Liver (tissue), 9 donors: ENCODE measurements around the gene TMEM184C. TPM values are rescaled to one million over a fixed set of nuclear protein-coding genes. Genes with fewer than 3 reads are reported as not detected.

Experiments
- DNase-seq: peaks from one replicate; pipeline ENCODE4 v3.0.0-alpha.2; 2017; ENCODE audit warnings: low spot score
- H3K27ac ChIP-seq, 2 donors: one replicate each; pipeline ENCODE4 v1.7.0; 2013; ENCODE audit warnings: inconsistent platforms in 2 of 2, low read length in 2 of 2, control low read depth in 1 of 2, low read depth in 1 of 2, mild to moderate bottlenecking in 1 of 2
- H3K27me3 ChIP-seq, 4 donors: one replicate each; pipeline versions ENCODE4 v1.6.1 to v1.7.0; 2013; ENCODE audit warnings: low read length in 3 of 4, inconsistent platforms in 1 of 4, mild to moderate bottlenecking in 1 of 4, moderate library complexity in 1 of 4; ENCODE audit not compliant: control insufficient read depth in 4 of 4, insufficient read depth in 4 of 4
- H3K36me3 ChIP-seq, 4 donors: one replicate each; pipeline versions ENCODE4 v1.6.1 to v1.7.0; 2013; ENCODE audit warnings: low read length in 3 of 4, mild to moderate bottlenecking in 3 of 4, low read depth in 1 of 4, moderate library complexity in 1 of 4; ENCODE audit not compliant: control insufficient read depth in 4 of 4, insufficient read depth in 3 of 4
- H3K4me1 ChIP-seq, 4 donors: one replicate each; pipeline versions ENCODE4 v1.6.1 to v1.7.0; 2013; ENCODE audit warnings: low read length in 3 of 4, mild to moderate bottlenecking in 3 of 4, moderate library complexity in 1 of 4; ENCODE audit not compliant: control insufficient read depth in 4 of 4, insufficient read depth in 4 of 4
- H3K4me3 ChIP-seq, 3 donors: one replicate each; pipeline versions ENCODE4 v1.6.1 to v1.7.0; 2013; ENCODE audit warnings: low read length in 3 of 3, control low read depth in 1 of 3, low read depth in 1 of 3, mild to moderate bottlenecking in 1 of 3
- H3K9ac ChIP-seq, 2 donors: one replicate each; pipeline ENCODE4 v1.7.0; 2013; ENCODE audit warnings: low read length in 2 of 2, mild to moderate bottlenecking in 2 of 2, moderate library complexity in 2 of 2, control low read depth in 1 of 2, low read depth in 1 of 2
- H3K9me3 ChIP-seq, 4 donors: one replicate each; pipeline versions ENCODE4 v1.6.1 to v1.7.0; 2013; ENCODE audit warnings: low read length in 3 of 4; ENCODE audit not compliant: control insufficient read depth in 4 of 4
- CTCF ChIP-seq: fragments of 150-350 bp; IDR thresholded peaks from 2 replicates; pipeline ENCODE4 v1.5.1; 2017; ENCODE audit warnings: improper control_type of control experiment, low read depth, low read length; ENCODE audit not compliant: missing input control
- EGR1 ChIP-seq, 2 donors: IDR thresholded peaks; 2 replicates each; pipeline ENCODE4 v1.6.1; 2016 to 2018; ENCODE audit warnings: antibody characterized with exemption in 2 of 2, low read depth in 2 of 2
- FOXA1 ChIP-seq: IDR thresholded peaks from 2 replicates; pipeline ENCODE4 v1.6.1; 2016; ENCODE audit warnings: antibody characterized with exemption
- FOXA2 ChIP-seq: IDR thresholded peaks from 2 replicates; pipeline ENCODE4 v1.6.1; 2016; ENCODE audit warnings: antibody characterized with exemption
- GABPA ChIP-seq, 2 donors: IDR thresholded peaks in 1 of 2; conservative IDR thresholded peaks in 1 of 2; 2 replicates each; pipeline ENCODE4 v1.6.1; 2016; ENCODE audit warnings: antibody characterized with exemption in 2 of 2, mild to moderate bottlenecking in 1 of 2, moderate library complexity in 1 of 2
- HNF4A ChIP-seq, 2 donors: conservative IDR thresholded peaks; 2 replicates each; pipeline ENCODE4 v1.6.1; 2016; ENCODE audit warnings: antibody characterized with exemption in 2 of 2, mild to moderate bottlenecking in 2 of 2
- HNF4G ChIP-seq: IDR thresholded peaks from 2 replicates; pipeline ENCODE4 v1.6.1; 2016; ENCODE audit warnings: antibody characterized with exemption
- JUND ChIP-seq, 2 donors: IDR thresholded peaks; 2 replicates each; pipeline ENCODE4 v1.6.1; 2016; ENCODE audit warnings: antibody characterized with exemption in 2 of 2
- MAX ChIP-seq: IDR thresholded peaks from 2 replicates; pipeline ENCODE4 v1.6.1; 2016; ENCODE audit warnings: antibody characterized with exemption
- NR2F2 ChIP-seq: IDR thresholded peaks from 2 replicates; pipeline ENCODE4 v1.6.1; 2016; ENCODE audit warnings: antibody characterized with exemption
- RAD21 ChIP-seq, 2 donors: IDR thresholded peaks; 2 replicates each; pipeline ENCODE4 v1.6.1; 2016; ENCODE audit warnings: antibody characterized with exemption in 2 of 2, mild to moderate bottlenecking in 2 of 2
- REST ChIP-seq: IDR thresholded peaks from 2 replicates; pipeline ENCODE4 v1.6.1; 2016; ENCODE audit warnings: antibody characterized with exemption, mild to moderate bottlenecking
- SP1 ChIP-seq: IDR thresholded peaks from 2 replicates; pipeline ENCODE4 v1.6.1; 2018; ENCODE audit warnings: antibody characterized with exemption, mild to moderate bottlenecking
- TAF1 ChIP-seq: conservative IDR thresholded peaks from 2 replicates; pipeline ENCODE4 v1.6.1; 2016; ENCODE audit warnings: antibody characterized with exemption, mild to moderate bottlenecking
- YY1 ChIP-seq: IDR thresholded peaks from 2 replicates; pipeline ENCODE4 v1.6.1; 2016; ENCODE audit warnings: antibody characterized with exemption, mild to moderate bottlenecking
- WGBS: extraction: QIAGEN DNeasy Blood & Tissue Kit; methylation state at CpG from one replicate; pipeline ENCODE4 v1.1.7; 2013; 5-methylcytosine and 5-hydroxymethylcytosine counted together
- polyA plus RNA-seq, 2 donors: library from polyadenylated mRNA; stranded (reverse) in 1 of 2; unstranded in 1 of 2; fragments of 200-250 nt in 1 of 2; fragments of >200 nt in 1 of 2; fragmentation: Nextera tagmentation in 1 of 2; extraction: Ambion mirVana in 1 of 2; gene quantifications; one replicate each; pipeline versions ENCODE4 v1.2.1 to v1.2.3, GENCODE V29; 2013 to 2015
- total RNA-seq, 2 donors: library from RNA; depleted of rRNA; stranded (reverse); fragments of >200 nt; gene quantifications; one replicate each; pipeline ENCODE4 v1.2.3, GENCODE V29; 2014
- TF ChIP-seq, protein P1 (sequence below): IDR thresholded peaks from 2 replicates; pipeline ENCODE4 v1.6.1; 2016; ENCODE audit warnings: antibody characterized with exemption
- donor health status: healthy.
- donor health status: healthy.
- donor health status: healthy.
- donor health status: healthy.
- donor health status: healthy.

Gene TMEM184C
- total and polyA plus RNA-seq, 4 donors: 9.1 to 31.4 (median 13.4) TPM

- no peak overlapping the region for H3K9ac ChIP-seq
Measured at GRCh38 chr4:147594107-147594506, 23.1 kb upstream of the TMEM184C start.

GRCh38 chr4:147594578-147594977 lies 22.6 kb upstream of the TMEM184C start:
- H3K4me1 ChIP-seq: no peaks in the 10 kb centered on the region
- H3K4me3 ChIP-seq: no peak overlapping the region
- no peak for DNase-seq
- TF ChIP-seq MAX: no peak
- no peak for TF ChIP-seq HNF4A (conservative IDR thresholded peaks at IDR 0.05)
- no peak for TF ChIP-seq FOXA2
- TF ChIP-seq, protein P1, sequence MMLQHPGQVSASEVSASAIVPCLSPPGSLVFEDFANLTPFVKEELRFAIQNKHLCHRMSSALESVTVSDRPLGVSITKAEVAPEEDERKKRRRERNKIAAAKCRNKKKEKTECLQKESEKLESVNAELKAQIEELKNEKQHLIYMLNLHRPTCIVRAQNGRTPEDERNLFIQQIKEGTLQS: no peak
- TF ChIP-seq NR2F2: no peak
- TF ChIP-seq SP1: no peak
- no peak for TF ChIP-seq RAD21 (IDR thresholded peaks at IDR 0.05)
- no peak for TF ChIP-seq FOXA1
- TF ChIP-seq YY1: no peak
- no peak for TF ChIP-seq JUND (IDR thresholded peaks at IDR 0.05)
- no peak for TF ChIP-seq GABPA (IDR thresholded peaks at IDR 0.05 in 1 of 2, conservative IDR thresholded peaks at IDR 0.05 in 1 of 2)
- TF ChIP-seq REST: no peak
- TF ChIP-seq TAF1: no peak
- WGBS: 71% methylated on average over 2 of the region's 2 CpGs
- H3K9me3 ChIP-seq: no peaks in the 10 kb centered on the region
- H3K27me3 ChIP-seq: no peaks in the 10 kb centered on the region
- H3K9ac ChIP-seq: no peak overlapping the region
- no peaks in the 10 kb centered on the region for H3K36me3 ChIP-seq
- no peak overlapping the region for H3K27ac ChIP-seq

More at GRCh38 chr4:147594107-147594506, 23.1 kb upstream of the TMEM184C start:
- DNase-seq: no peak
- Histone ChIP-seq H3K36me3 (no peaks in the 10 kb centered on the region), H3K4me3 (no peak overlapping the region), H3K27ac (no peak overlapping the region), H3K4me1 (no peaks in the 10 kb centered on the region), H3K9me3 (no peaks in the 10 kb centered on the region), H3K27me3 (no peaks in the 10 kb centered on the region)
- 61% methylated on average over 5 of the region's 5 CpGs for WGBS
- TF ChIP-seq JUND (IDR thresholded peaks at IDR 0.05) (no peak), NR2F2 (no peak), TAF1 (no peak), HNF4G (no peak), SP1 (no peak), EGR1 (IDR thresholded peaks at IDR 0.05; ENCODE audit: low read depth in 2 of 2) (no peak), FOXA1 (no peak)
- TF ChIP-seq, protein P1: no peak

DNA sequence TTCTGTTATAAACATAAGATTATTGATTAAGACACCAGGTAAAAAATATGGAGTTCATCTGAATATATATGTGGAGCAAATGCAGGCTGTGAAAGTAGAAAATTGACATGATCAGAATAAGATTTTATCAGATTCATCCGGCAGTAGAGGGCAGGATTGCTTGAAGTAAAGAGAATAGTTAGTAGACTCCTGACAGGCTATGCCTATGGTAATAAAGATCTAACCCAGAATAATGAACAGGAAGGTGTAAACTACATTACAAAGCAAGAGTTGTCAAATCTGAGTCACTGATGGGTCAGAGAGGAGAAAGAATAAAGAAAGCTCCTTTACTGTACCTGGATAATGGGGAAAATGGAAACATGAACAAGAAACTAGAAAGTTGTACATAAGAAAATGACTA lies 20.8 kb upstream of the TMEM184C start:
- no peak overlapping the region for H3K9ac ChIP-seq
- H3K27ac ChIP-seq: no peak overlapping the region
- no peaks in the 10 kb centered on the region for H3K36me3 ChIP-seq
- DNase-seq: no peak
- no peak overlapping the region for H3K4me3 ChIP-seq
- no peaks in the 10 kb centered on the region for H3K27me3 ChIP-seq
- 72% methylated on average over 1 of the region's 1 CpG for WGBS
- no peaks in the 10 kb centered on the region for H3K9me3 ChIP-seq
- H3K4me1 ChIP-seq: no peaks in the 10 kb centered on the region
- no peak for TF ChIP-seq HNF4G
- no peak for TF ChIP-seq SP1
- no peak for TF ChIP-seq CTCF
- TF ChIP-seq YY1: no peak
- TF ChIP-seq JUND (IDR thresholded peaks at IDR 0.05): no peak
- no peak for TF ChIP-seq NR2F2
- TF ChIP-seq FOXA2: no peak
- TF ChIP-seq RAD21 (IDR thresholded peaks at IDR 0.05): no peak
- TF ChIP-seq REST: no peak
- no peak for TF ChIP-seq MAX
- no peak for TF ChIP-seq TAF1
